ENCODE measurements around the gene CCDC14.
"Not testable (repeated sequence)": the region's sequence is repeated elsewhere in the genome, so short reads cannot be mapped to it uniquely, and the experiment has no call there.

Gene CCDC14

DNA sequence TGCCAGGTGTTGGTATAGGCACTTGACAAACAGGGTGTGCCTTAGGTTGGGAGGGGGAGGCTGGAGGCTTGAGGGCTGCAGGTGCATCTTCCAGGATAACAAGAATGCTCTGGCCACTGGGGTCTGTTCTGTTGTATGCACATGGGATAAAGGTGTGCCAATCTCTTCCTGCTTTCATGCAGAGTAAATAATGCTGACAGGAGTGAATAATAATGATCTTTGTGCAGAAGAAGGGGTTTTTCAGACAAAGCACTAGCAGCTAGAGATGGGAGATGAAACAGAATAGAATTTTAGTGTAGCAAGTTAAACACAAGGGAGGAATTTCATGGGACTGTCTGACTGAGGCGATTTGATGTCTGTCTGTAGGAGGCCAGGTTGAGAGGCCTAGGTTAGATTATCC, 32.8 kb upstream of the CCDC14 start:
- H3K4me3 ChIP-seq (ENCODE audit: severe bottlenecking): no peak overlapping the region
- ATAC-seq (ENCODE audit: low read depth) (no peak), DNase-seq (ENCODE audit: low spot score) (no peak)
- H3K4me1 ChIP-seq (ENCODE audit: insufficient read depth, poor library complexity, severe bottlenecking): no peaks in the 10 kb centered on the region
- H3K27ac ChIP-seq (ENCODE audit: poor library complexity, severe bottlenecking): no peak overlapping the region
- peaks cover 20% of the 10 kb centered on the region for H3K27me3 ChIP-seq (ENCODE audit: insufficient read depth, poor library complexity, severe bottlenecking)
- TF ChIP-seq, protein P1, sequence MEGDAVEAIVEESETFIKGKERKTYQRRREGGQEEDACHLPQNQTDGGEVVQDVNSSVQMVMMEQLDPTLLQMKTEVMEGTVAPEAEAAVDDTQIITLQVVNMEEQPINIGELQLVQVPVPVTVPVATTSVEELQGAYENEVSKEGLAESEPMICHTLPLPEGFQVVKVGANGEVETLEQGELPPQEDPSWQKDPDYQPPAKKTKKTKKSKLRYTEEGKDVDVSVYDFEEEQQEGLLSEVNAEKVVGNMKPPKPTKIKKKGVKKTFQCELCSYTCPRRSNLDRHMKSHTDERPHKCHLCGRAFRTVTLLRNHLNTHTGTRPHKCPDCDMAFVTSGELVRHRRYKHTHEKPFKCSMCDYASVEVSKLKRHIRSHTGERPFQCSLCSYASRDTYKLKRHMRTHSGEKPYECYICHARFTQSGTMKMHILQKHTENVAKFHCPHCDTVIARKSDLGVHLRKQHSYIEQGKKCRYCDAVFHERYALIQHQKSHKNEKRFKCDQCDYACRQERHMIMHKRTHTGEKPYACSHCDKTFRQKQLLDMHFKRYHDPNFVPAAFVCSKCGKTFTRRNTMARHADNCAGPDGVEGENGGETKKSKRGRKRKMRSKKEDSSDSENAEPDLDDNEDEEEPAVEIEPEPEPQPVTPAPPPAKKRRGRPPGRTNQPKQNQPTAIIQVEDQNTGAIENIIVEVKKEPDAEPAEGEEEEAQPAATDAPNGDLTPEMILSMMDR (IDR thresholded peaks at IDR 0.05; ENCODE audit: poor library complexity, severe bottlenecking): no peak
- H3K9me3 ChIP-seq (ENCODE audit: severe bottlenecking): no peaks in the 10 kb centered on the region
- no peaks in the 10 kb centered on the region for H3K36me3 ChIP-seq (ENCODE audit: low read depth)

GRCh38 chr3:123991730-123992588, 30.9 kb upstream of the CCDC14 start, which contains the start of gene ROPN1:
Gene ROPN1 (minus strand): TSS chr3:123992124. CDS start chr3:123980481, 11,643 bp downstream.
- H3K9me3 ChIP-seq (ENCODE audit: severe bottlenecking); DNase-seq (ENCODE audit: low spot score); H3K4me1 ChIP-seq (ENCODE audit: insufficient read depth, poor library complexity, severe bottlenecking); H3K36me3 ChIP-seq (ENCODE audit: low read depth); H3K4me3 ChIP-seq (ENCODE audit: severe bottlenecking); H3K27ac ChIP-seq (ENCODE audit: poor library complexity, severe bottlenecking): not testable (repeated sequence)
- H3K27me3 ChIP-seq (ENCODE audit: insufficient read depth, poor library complexity, severe bottlenecking): peaks cover 22% of the 10 kb centered on the region
- ATAC-seq (ENCODE audit: low read depth): peak; percentile 84

DNA sequence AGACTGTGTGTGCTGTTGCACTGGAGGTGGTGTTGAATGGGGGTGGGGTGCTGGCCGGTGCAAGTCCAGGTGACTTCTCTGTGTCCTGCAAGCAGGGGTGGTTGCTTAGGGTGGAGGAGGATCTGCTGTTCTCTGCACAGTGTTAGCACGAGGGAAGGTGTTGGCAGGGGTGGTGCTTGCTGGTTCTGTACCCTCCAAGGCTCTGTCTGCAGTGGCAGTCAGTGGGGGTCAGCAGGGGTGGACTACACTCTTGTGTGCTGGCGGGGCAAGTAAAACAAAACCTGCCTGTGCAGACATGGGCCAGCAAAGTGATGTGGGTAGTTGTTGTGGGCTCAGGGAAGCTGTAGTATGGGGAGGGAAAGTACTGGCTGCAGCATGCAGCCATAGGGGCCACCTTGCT, 25.4 kb upstream of the CCDC14 start:
- no peak for DNase-seq (ENCODE audit: low spot score)
- Histone ChIP-seq H3K9me3 (ENCODE audit: severe bottlenecking) (no peaks in the 10 kb centered on the region), H3K4me3 (ENCODE audit: severe bottlenecking) (no peak overlapping the region), H3K36me3 (ENCODE audit: low read depth) (no peaks in the 10 kb centered on the region), H3K4me1 (ENCODE audit: insufficient read depth, poor library complexity, severe bottlenecking) (no peaks in the 10 kb centered on the region), H3K27ac (ENCODE audit: poor library complexity, severe bottlenecking) (no peak overlapping the region), H3K27me3 (ENCODE audit: insufficient read depth, poor library complexity, severe bottlenecking) (peaks cover 42% of the 10 kb centered on the region)
- TF ChIP-seq, protein P1 (IDR thresholded peaks at IDR 0.05; ENCODE audit: poor library complexity, severe bottlenecking): no peak
- ATAC-seq (ENCODE audit: low read depth): no peak

GRCh38 chr3:123984957-123985356, 23.9 kb upstream of the CCDC14 start:
- no peak overlapping the region for H3K4me3 ChIP-seq (ENCODE audit: severe bottlenecking)
- no peaks in the 10 kb centered on the region for H3K4me1 ChIP-seq (ENCODE audit: insufficient read depth, poor library complexity, severe bottlenecking)
- TF ChIP-seq, protein P1 (IDR thresholded peaks at IDR 0.05; ENCODE audit: poor library complexity, severe bottlenecking): no peak
- no peaks in the 10 kb centered on the region for H3K36me3 ChIP-seq (ENCODE audit: low read depth)
- no peaks in the 10 kb centered on the region for H3K9me3 ChIP-seq (ENCODE audit: severe bottlenecking)
- ATAC-seq (ENCODE audit: low read depth) (no peak), DNase-seq (ENCODE audit: low spot score) (no peak)
- peaks cover 44% of the 10 kb centered on the region for H3K27me3 ChIP-seq (ENCODE audit: insufficient read depth, poor library complexity, severe bottlenecking)
- no peak overlapping the region for H3K27ac ChIP-seq (ENCODE audit: poor library complexity, severe bottlenecking)

- Histone ChIP-seq H3K4me1 (ENCODE audit: insufficient read depth, poor library complexity, severe bottlenecking) (no peaks in the 10 kb centered on the region), H3K36me3 (ENCODE audit: low read depth) (no peaks in the 10 kb centered on the region), H3K4me3 (ENCODE audit: severe bottlenecking) (no peak overlapping the region), H3K9me3 (ENCODE audit: severe bottlenecking) (no peaks in the 10 kb centered on the region), H3K27me3 (ENCODE audit: insufficient read depth, poor library complexity, severe bottlenecking) (peaks cover 41% of the 10 kb centered on the region), H3K27ac (ENCODE audit: poor library complexity, severe bottlenecking) (no peak overlapping the region)
- TF ChIP-seq, protein P1 (IDR thresholded peaks at IDR 0.05; ENCODE audit: poor library complexity, severe bottlenecking): no peak
- DNase-seq (ENCODE audit: low spot score): no peak
- ATAC-seq (ENCODE audit: low read depth): no peak
Observed at GRCh38 chr3:123984350-123984749, 23.3 kb upstream of the CCDC14 start.

GRCh38 chr3:123981317-123981716, 20.3 kb upstream of the CCDC14 start:
- not testable (repeated sequence) for ATAC-seq (ENCODE audit: low read depth); DNase-seq (ENCODE audit: low spot score)

More at GRCh38 chr3:123981317-123981716, 20.3 kb upstream of the CCDC14 start:
- H3K4me3 ChIP-seq (ENCODE audit: severe bottlenecking); H3K27ac ChIP-seq (ENCODE audit: poor library complexity, severe bottlenecking); H3K36me3 ChIP-seq (ENCODE audit: low read depth); H3K4me1 ChIP-seq (ENCODE audit: insufficient read depth, poor library complexity, severe bottlenecking); H3K9me3 ChIP-seq (ENCODE audit: severe bottlenecking): not testable (repeated sequence)
- H3K27me3 ChIP-seq (ENCODE audit: insufficient read depth, poor library complexity, severe bottlenecking): peaks cover 36% of the 10 kb centered on the region

Measured in RWPE2 (cell line).